Measurements from ENCODE around the gene CLASRP.

DNA sequence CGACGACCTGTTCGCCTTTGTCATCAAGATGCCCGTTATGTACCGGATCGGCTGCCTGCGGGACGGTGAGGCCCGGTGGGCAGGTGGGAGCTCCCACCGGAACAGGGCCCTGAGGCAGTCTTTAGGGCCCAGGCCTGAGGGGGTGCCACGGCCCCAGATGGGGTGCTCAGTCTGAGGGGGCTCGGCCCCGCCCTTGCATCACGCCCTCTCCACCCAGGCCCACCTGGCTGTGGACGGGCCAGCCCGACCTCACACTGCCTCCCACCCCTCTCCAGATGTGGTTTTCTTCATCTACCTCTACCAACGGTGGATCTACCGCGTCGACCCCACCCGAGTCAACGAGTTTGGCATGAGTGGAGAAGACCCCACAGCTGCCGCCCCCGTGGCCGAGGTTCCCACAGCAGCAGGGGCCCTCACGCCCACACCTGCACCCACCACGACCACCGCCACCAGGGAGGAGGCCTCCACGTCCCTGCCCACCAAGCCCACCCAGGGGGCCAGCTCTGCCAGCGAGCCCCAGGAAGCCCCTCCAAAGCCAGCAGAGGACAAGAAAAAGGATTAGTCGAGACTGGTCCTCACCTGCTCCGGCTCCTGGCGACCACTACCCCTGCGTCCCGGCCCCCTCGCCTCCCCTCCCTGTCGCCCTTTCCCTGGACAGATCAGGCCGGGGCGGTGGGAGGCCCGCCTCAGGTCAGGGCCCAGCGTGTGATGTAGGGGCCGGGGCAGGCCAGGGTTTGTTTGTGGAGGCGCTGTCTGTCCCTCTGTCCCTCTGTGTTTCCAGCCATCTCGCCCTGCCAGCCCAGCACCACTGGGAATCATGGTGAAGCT is 46.3 kb upstream of the CLASRP start:
- TF ChIP-seq, protein P1, sequence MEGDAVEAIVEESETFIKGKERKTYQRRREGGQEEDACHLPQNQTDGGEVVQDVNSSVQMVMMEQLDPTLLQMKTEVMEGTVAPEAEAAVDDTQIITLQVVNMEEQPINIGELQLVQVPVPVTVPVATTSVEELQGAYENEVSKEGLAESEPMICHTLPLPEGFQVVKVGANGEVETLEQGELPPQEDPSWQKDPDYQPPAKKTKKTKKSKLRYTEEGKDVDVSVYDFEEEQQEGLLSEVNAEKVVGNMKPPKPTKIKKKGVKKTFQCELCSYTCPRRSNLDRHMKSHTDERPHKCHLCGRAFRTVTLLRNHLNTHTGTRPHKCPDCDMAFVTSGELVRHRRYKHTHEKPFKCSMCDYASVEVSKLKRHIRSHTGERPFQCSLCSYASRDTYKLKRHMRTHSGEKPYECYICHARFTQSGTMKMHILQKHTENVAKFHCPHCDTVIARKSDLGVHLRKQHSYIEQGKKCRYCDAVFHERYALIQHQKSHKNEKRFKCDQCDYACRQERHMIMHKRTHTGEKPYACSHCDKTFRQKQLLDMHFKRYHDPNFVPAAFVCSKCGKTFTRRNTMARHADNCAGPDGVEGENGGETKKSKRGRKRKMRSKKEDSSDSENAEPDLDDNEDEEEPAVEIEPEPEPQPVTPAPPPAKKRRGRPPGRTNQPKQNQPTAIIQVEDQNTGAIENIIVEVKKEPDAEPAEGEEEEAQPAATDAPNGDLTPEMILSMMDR (IDR thresholded peaks at IDR 0.05; ENCODE audit: low read length): no peak
- TF ChIP-seq EZH2phosphoT487 (IDR thresholded peaks at IDR 0.05; ENCODE audit: low read length): no peak
- TF ChIP-seq EZH2 (optimal IDR thresholded peaks at IDR 0.05; ENCODE audit: low read depth, low read length): no peak
